Activated CD4-positive, alpha-beta T cell treated with anti-CD3 and anti-CD28 coated beads, Interleukin-2, amount 50 U/mL, for 16 hours (primary cell): ENCODE data around the gene RIPOR2.
"Not testable (repeated sequence)": the region's sequence is repeated elsewhere in the genome, so short reads cannot be mapped to it uniquely, and the experiment has no call there.

Source experiments
- DNase-seq: peaks from one replicate; pipeline ENCODE4 v3.0.0-alpha.2; 2020

The RIPOR2 gene

DNA sequence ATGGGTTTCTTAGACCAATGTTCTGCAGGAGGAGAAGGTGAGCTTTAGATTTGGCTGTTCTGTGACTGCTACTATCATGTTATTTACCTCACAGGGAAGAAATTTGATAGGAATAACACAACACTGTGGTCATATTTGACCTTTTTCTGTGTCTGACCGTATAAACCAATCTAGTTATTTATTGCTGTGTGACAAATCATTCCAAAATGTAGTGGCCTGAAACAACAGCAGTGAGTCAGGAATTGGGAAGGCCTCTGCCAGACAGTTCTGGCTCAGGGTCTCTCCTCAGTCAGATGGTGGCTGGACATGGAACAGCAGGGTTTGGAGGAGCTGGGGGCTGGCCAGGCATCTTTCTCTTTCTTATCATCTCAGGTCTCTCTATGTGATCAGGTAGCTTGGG lies 33.0 kb downstream of the RIPOR2 start:
- DNase-seq, result no peak

- DNase-seq, result no peak
Measured at GRCh38 chr6:24901698-24902328, 33.9 kb downstream of the RIPOR2 start.

- DNase-seq, result no peak
Measured at GRCh38 chr6:24900917-24901697, 34.7 kb downstream of the RIPOR2 start.

DNA sequence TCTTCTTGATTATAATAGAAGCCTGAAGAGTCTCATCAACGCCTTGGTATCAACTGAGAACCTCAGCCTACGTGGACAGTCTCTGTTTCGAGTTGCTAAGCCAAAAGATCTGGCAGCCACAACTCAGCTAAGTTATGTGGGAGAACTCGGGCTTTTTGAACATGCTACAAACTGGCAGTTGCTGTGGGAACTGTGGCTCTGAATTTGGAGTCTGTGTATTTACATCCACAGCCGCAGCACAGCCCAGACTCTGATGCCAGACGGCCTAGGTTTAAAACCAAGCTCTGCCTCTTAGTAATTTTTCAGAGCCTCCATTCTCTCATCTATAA lies 35.8 kb downstream of the RIPOR2 start:
- DNase-seq, result no peak

DNA sequence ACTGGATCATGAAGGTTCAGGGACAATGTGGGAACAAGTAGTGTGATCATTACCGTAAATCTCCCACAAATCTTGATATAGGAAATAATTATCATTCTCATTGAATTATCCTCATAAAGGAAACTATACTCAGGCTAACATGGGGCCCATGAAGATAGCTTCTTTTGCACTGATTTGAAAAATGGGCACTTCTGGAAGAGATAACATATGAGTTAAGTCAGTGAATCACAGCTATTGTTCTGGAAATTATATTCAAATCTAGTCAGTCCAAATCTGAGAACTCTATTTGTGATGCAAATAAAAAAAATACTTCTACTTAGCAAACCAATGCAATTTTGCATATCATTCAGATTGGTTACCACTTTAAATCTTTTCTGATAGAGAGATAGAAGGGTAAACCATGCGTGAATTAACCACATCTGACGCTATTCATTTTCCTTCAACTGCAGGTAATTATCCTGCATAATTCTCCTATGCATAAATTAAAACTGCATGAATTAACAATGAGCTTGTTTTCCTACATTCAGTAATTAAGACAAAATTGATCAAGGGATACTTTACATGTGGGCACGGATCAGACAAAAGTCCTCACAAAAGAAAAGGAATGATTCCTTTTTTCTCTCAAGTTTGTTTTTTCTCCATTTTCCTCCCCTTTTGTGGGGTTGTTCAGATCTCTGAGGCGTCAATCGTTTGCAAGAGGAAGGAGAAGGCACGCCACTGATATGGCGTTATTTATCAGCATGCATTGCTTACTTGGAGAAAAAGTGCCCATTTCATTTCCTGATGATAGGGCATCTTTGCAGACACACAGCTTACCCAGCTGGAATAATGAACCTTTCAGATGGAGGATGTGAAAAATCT lies 36.4 kb downstream of the RIPOR2 start:
- no peak for DNase-seq

DNA sequence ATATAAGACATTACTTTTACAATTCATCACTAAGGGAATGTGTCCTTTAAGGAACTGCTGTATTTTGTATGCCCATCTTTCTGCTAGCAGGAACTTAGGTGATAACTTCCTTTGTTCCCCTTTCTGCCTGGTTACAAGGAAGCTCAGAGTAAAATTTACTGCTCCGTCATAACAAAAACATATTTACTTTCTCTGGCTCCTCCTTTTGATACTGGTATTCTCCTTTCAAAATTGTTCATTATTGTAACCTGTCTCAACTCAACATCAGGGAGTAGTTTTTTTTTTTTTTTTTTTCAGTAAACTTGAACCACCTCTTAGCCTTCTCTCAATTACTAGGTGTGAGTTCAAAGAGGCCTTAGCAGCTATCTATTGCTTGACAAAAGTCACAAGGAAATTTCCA lies 37.1 kb downstream of the RIPOR2 start:
- DNase-seq, result peak; percentile 48

- no peak for DNase-seq
Measured at GRCh38 chr6:24897186-24897585, 38.6 kb downstream of the RIPOR2 start.

GRCh38 chr6:24893342-24893850 lies 42.4 kb downstream of the RIPOR2 start:
- no peak for DNase-seq

- DNase-seq, result no peak
Measured at GRCh38 chr6:24891004-24891403, 44.8 kb downstream of the RIPOR2 start.

DNA sequence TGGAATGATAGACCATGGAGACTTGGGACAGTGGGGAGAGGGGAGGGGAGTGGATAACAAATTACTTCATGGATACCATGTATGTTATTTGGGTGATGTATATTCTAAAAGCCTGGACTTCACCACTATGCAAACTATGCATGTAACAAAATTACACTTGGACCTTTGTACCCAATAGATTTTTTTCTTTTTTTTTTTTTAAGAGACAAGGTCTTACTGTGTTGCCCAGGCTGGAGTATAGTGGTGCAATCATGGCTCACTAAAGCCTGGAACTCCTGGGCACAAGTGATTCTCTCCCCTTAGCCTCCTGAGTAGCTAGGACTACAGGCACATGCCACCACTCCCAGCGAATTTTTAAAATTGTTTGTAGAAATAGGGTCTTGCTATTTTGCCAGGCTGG lies 45.3 kb downstream of the RIPOR2 start:
- no peak for DNase-seq

GRCh38 chr6:24888715-24889370 lies 46.9 kb downstream of the RIPOR2 start:
- no peak for DNase-seq

DNA sequence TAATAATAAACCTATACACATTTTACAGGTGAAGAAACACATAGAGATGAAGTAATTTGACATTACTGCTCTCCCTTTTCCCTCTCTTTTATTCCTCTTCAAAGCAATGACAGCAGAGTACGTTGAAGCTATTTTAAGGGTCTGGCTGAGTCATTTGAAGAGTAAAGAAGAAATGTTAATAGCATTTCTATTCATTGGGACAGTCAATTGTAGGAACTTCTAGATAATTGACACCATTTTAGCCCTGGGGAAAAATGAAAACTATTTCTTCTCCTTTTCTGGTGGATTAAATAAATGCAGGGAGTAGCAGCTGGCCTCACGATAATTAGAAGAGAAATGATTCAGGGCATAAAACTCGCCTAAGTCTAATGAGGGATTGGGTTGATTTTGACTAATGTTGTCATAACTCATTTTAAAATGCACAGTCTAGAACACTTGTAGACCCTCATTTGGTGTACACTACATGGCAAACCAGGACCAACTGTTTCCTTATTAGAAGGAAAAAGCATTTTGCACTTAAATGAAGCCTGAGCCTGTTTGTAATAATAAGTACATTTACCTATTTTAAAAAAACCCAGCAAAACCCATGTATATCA lies 48.1 kb downstream of the RIPOR2 start:
- DNase-seq, result no peak

GRCh38 chr6:24883618-24884017 lies 52.1 kb downstream of the RIPOR2 start:
- DNase-seq, result peak; percentile 87

DNA sequence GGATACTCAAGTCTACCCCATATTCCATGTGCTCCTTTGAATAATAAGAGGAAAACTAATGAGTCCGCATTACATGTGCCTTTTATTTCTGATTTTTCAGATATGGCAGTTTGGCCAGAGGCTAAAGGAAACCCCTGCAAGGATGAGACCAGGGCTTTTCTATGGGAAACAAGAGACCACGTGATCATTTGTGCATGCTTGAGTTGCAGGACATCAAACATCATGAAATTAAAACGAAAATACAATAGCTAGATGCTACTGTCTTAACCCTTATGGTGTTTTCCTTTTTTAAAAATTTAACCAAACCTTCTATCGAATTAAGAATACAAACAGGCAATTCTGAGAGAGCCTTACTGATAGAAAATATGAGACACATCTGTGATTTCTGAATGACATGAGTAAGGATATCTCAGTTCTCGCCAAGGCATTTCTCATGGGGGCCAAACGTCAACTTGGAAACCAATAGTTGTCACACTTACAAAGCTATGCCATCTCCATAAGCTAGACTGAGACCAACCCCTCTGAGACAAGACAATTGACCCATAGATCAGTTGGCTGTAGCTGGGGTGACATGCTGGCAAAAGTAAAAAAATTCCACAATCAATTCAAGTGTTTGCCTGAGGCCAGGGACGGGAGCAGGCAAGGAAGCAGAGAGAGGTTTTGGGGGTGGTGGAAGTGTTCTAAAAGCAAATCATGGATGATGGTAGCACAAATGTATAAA lies 52.8 kb downstream of the RIPOR2 start:
- DNase-seq, result no peak

DNA sequence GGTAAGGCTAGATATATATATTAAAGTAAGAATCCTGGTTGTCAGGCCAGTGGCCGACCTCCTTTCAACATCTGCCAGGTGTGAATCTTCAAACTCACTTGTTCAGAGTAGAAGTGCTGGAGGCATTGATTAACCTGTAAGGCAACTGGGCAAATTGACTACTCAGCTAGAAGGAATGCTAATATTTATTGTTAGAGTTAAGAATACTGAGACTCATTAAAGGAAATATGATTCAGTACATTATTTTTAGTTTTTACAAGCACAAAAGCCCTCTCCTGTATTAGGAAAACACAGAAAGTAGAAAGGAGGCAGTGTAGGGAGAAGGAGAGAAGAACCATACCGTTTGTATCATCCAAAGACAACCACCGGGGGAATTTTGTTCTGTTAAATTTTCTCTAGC lies 53.5 kb downstream of the RIPOR2 start:
- no peak for DNase-seq

DNA sequence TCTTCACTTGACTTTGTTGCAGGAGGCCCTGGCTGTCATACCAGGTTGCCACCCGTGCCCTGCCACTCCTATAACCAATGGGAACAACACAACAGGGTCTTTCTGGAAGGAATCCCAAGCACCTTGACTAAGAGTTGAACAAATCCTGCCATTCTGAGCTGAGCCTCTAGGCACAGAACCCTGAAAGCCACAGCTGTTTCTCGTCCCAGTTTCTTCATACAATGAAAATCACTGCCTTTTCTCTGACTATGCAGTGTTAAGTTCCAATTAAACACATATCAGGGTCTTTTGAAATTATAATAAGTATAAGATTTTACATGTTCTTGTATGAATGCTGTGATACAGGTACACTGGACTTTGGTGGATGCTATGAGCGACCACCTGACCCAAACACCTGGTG lies 54.4 kb downstream of the RIPOR2 start:
- no peak for DNase-seq

DNA sequence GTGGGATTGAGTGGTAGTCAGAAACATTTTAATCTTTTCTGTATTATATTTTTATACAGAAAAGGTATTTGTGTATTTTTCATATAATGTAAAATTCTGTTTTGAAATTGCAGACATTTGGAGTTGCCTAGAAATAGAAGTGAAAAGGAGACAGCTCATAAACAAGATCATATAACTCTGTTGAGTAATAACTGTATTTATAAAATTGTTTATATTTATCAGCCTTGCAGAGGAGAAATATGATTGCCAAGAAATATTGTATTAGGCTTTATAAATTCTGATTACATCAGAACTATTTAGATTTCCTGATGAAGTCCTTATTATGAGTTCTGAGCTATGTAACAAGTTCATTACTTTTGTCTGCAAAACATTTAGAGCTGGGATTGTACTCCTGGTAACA lies 55.3 kb downstream of the RIPOR2 start:
- no peak for DNase-seq

DNA sequence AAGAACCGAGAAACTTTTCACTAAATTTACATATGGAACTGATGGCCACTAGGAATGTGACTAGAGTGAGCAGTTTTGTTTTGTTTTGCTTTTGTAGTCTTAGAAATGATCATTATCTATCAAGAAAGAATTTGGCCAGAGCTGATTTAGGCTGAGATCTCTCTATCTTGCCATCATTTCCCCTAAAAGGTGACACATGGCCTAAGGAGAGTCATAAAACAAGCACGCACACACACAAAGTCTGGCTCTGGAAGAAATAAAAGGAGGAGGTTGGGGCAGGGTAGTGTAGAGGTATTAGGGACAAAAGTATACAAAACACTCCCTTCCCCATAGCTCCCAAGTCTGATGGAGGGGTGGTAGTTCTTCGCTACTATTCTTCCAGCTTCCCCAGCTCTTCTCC lies 56.4 kb downstream of the RIPOR2 start:
- DNase-seq, result no peak

DNA sequence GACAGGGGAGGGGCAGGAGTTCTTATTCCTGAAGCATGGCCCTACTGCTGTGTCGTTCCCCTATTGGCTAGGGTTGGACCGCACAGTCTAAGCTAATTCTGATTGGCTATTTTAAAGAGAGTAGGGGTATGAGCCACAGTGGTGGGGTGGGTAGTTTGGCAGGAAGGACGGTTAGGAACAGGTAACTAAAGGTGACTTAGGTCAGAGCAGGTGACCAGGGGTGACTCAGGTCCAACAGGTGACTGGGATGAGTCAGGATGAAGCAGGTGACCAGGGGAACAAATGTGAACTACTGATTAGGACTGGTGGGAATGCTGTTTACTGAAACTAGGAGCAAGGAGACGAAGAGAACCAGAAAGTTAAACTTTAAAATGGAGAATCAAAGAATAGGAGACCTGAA lies 58.0 kb downstream of the RIPOR2 start:
- DNase-seq, result not testable (repeated sequence)

DNA sequence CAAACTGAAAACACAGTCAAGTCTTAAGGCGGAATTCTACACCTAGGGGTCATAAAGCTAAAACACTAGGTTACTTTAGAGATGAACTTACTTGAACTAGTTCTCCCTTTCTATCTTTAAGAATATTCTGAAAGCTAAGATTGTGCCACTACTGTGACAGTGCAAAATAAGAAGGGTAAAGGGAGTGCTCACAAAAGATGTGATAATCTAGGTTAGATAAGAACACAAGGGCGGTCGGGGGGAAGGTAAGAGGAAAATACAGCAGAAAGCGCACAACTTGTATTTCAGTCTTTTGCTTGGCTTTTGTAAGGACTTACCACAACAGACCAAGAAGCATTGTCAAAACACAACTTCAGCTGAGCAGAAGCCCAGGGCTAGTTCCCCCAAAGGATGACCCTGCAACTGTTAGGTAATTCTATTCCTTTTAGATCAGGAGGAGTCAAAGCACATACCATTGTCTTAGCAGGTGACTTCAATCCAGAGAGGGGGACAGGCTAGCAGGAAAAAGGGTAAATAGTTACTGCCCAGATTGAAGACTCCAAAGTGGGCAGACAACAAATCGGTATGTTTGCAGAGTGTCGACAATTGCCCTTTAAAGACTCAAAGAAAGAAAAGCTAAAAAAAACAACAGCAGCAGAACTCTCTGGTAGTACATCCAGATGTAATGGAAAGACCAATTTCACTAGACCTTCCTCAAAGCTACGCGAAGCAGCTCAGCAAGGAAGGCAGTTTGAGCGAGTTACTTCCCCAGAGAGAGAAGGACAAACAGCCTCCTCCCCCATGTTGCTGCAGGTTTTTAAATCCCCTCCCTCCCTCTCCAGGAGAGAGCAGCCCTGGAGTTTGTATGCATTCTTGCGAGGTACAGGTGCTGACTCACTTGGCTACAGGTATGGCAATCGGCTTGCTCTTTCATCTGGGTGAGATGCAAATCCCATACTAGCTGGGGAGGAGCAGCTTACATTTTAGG lies 59.0 kb downstream of the RIPOR2 start:
- no peak for DNase-seq

DNA sequence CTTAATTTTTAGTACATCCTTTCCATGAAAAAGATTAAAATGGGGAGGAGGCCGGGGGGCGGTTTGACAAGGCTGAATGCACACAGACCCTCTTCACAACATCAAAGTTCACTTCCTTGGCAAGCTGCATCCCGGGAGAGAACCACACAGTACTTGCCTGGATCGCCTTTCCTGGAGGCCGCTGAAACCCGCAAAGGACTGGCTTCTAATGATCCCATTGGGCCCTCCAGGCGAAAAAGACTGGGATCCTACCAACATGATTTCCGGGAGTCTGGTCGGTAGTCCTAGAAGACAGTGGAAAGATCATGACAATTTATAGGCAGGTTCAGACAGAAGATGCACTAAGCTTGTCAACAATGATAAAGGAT lies 60.2 kb downstream of the RIPOR2 start:
- no peak for DNase-seq
